ENCODE results near the gene TSHZ2.

TSHZ2 gene

DNA sequence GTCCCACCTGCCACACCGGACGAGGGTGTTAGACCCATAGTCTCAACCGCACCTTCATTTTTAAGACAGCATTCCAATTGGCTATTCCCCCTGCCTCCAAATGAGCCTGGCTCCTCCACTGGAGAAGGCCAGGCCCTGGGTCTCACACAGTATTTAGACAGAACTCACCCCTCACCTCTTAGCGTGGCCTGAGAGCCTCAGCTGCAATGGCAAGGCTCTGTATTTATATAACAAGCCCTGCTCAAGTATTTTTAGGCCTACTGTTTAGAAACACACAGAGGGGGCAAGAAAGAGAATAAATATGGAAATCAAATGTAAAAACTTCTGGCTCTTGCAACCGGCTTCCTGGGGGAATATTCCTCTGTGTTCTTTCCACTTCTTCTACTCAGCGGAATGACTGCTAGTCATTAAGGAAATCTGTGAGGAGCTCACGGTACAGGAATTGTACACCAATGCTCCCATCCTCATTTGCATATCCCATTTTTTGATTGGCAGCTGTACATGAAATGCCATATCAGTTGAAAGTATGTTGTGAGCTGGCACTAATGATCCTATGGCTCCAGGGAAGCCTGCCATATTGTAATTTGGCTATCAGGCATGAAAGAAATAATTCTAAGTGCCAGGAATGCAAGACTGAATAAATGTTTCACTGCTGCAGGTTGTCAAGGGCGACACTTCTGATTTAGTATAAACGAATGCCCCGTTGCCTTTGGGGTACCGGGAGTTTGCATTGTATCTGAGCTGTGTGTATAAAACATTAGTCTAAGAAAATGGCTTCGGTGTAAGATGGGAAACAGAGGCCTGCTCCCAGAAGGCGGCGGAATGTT is 414.0 kb downstream of the TSHZ2 start:
- Histone ChIP-seq H3K36me3 (ENCODE audit: control insufficient read depth in 4 of 4, insufficient read depth in 4 of 4, low read length in 3 of 4) (no peaks in the 10 kb centered on the region), H3K4me3 (ENCODE audit: control insufficient read depth in 1 of 7, extremely low read depth in 1 of 7, insufficient read depth in 4 of 7, low read depth in 2 of 7, low read length in 6 of 7) (no peak overlapping the region), H3K4me1 (ENCODE audit: control extremely low read depth in 1 of 4, control insufficient read depth in 4 of 4, insufficient read depth in 4 of 4, low read length in 3 of 4) (no peaks in the 10 kb centered on the region), H3K9me3 (ENCODE audit: control extremely low read depth in 1 of 5, control insufficient read depth in 4 of 5, insufficient read depth in 2 of 5, low read depth in 1 of 5, low read length in 4 of 5) (no peaks in the 10 kb centered on the region), H3K27me3 (replicated peaks in 2 of 5; ENCODE audit: control insufficient read depth in 4 of 5, insufficient read depth in 5 of 5, low read length in 4 of 5) (no peaks in the 10 kb centered on the region), H3K27ac (ENCODE audit: insufficient read depth in 1 of 2, low read depth in 1 of 2, low read length in 2 of 2, poor library complexity in 1 of 2, severe bottlenecking in 2 of 2) (no peak overlapping the region)
- POLR2A ChIA-PET, result no interaction called here
- WGBS (ENCODE audit: insufficient coverage), result 95% methylated on average over 12 of the region's 14 CpGs
- DNase-seq, result no peak
- CTCF ChIA-PET, result no interaction called here

GRCh38 chr20:53387983-53388675 is 416.0 kb downstream of the TSHZ2 start:
- H3K4me3 ChIP-seq (ENCODE audit: control insufficient read depth in 1 of 7, extremely low read depth in 1 of 7, insufficient read depth in 4 of 7, low read depth in 2 of 7, low read length in 6 of 7), result no peak overlapping the region
- ChIA-PET CTCF (no interaction called here), POLR2A (no interaction called here)
- DNase-seq, result no peak
- 86% methylated on average over 3 of the region's 8 CpGs for WGBS (ENCODE audit: insufficient coverage)
- no peak overlapping the region for H3K27ac ChIP-seq (ENCODE audit: insufficient read depth in 1 of 2, low read depth in 1 of 2, low read length in 2 of 2, poor library complexity in 1 of 2, severe bottlenecking in 2 of 2)
- H3K4me1 ChIP-seq (ENCODE audit: control extremely low read depth in 1 of 4, control insufficient read depth in 4 of 4, insufficient read depth in 4 of 4, low read length in 3 of 4), result no peaks in the 10 kb centered on the region
- H3K27me3 ChIP-seq (replicated peaks in 2 of 5; ENCODE audit: control insufficient read depth in 4 of 5, insufficient read depth in 5 of 5, low read length in 4 of 5), result no peaks in the 10 kb centered on the region
- H3K9me3 ChIP-seq (ENCODE audit: control extremely low read depth in 1 of 5, control insufficient read depth in 4 of 5, insufficient read depth in 2 of 5, low read depth in 1 of 5, low read length in 4 of 5), result no peaks in the 10 kb centered on the region
- no peaks in the 10 kb centered on the region for H3K36me3 ChIP-seq (ENCODE audit: control insufficient read depth in 4 of 4, insufficient read depth in 4 of 4, low read length in 3 of 4)

DNA sequence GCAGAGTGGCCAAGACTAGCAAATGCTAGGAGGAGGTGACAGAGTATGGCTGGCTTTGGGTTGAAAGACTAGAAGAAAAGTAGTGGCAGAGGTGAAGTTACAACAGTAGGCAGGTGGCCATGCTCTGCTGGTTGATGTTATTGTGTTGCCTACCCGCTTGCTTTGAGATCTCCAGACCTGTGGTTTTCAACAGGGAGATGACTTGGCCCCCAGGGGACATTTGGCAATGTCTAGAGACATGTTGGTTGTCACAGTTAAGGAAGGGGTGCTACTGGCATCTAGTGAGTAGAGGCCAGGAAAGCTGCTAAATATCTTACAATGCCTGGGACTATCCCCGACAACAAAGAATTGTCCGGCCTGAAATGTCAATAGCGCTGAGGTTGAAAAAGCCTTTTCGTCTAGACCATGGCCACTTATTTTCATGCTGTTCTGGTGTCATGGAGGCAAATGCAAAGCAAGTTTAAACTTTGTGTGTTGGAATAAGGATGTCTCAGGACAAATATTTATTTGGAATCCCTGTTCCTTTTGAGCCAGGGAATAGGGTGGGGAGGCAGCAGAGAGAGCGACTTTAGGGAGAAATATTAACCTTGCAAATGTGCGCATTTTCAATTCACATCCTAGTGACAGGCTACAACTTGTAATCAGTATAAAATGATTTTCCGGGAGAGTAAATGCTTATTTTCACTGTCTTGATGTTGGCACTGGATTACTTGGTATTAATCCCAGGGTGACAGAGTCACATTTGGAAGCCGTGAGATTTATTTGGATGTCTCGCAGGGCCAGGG is 417.6 kb downstream of the TSHZ2 start:
- DNase-seq, result no peak
- Histone ChIP-seq H3K27me3 (replicated peaks in 2 of 5; ENCODE audit: control insufficient read depth in 4 of 5, insufficient read depth in 5 of 5, low read length in 4 of 5) (peaks cover 0 to 2% (median 0%) of the 10 kb centered on the region in 5 experiments), H3K27ac (ENCODE audit: insufficient read depth in 1 of 2, low read depth in 1 of 2, low read length in 2 of 2, poor library complexity in 1 of 2, severe bottlenecking in 2 of 2) (no peak overlapping the region), H3K9me3 (ENCODE audit: control extremely low read depth in 1 of 5, control insufficient read depth in 4 of 5, insufficient read depth in 2 of 5, low read depth in 1 of 5, low read length in 4 of 5) (no peaks in the 10 kb centered on the region), H3K4me3 (ENCODE audit: control insufficient read depth in 1 of 7, extremely low read depth in 1 of 7, insufficient read depth in 4 of 7, low read depth in 2 of 7, low read length in 6 of 7) (no peak overlapping the region), H3K36me3 (ENCODE audit: control insufficient read depth in 4 of 4, insufficient read depth in 4 of 4, low read length in 3 of 4) (no peaks in the 10 kb centered on the region), H3K4me1 (ENCODE audit: control extremely low read depth in 1 of 4, control insufficient read depth in 4 of 4, insufficient read depth in 4 of 4, low read length in 3 of 4) (no peaks in the 10 kb centered on the region)
- CTCF ChIA-PET, result no interaction called here
- POLR2A ChIA-PET, result no interaction called here
- 100% methylated on average over 5 of the region's 10 CpGs for WGBS (ENCODE audit: insufficient coverage)

DNA sequence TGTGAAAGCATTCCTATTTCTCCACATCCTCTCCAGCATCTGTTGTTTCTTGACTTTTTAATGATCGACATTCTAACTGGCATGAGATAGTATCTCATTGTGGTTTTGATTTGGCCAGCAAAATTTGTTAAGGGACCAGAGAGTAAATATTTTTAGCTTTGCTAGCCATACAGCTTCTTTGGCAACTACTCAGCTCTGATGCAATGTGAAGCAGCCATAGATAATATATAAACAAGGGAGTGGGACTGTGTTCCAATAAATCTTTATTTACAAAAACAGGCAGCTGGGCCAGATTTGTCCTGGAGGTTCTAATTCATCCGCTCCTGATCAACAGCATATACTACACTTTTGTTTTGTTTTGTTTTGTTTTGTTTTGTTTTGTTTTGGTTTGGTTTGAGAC is 418.6 kb downstream of the TSHZ2 start:
- POLR2A ChIA-PET, result no interaction called here
- no peak overlapping the region for H3K27ac ChIP-seq (ENCODE audit: insufficient read depth in 1 of 2, low read depth in 1 of 2, low read length in 2 of 2, poor library complexity in 1 of 2, severe bottlenecking in 2 of 2)
- WGBS (ENCODE audit: insufficient coverage), result no CpG with 5 or more reads among the region's 2 CpGs
- no peak overlapping the region for H3K4me3 ChIP-seq (ENCODE audit: control insufficient read depth in 1 of 7, extremely low read depth in 1 of 7, insufficient read depth in 4 of 7, low read depth in 2 of 7, low read length in 6 of 7)
- H3K9me3 ChIP-seq (ENCODE audit: control extremely low read depth in 1 of 5, control insufficient read depth in 4 of 5, insufficient read depth in 2 of 5, low read depth in 1 of 5, low read length in 4 of 5), result no peaks in the 10 kb centered on the region
- CTCF ChIA-PET, result no interaction called here
- H3K36me3 ChIP-seq (ENCODE audit: control insufficient read depth in 4 of 4, insufficient read depth in 4 of 4, low read length in 3 of 4), result no peaks in the 10 kb centered on the region
- H3K27me3 ChIP-seq (replicated peaks in 2 of 5; ENCODE audit: control insufficient read depth in 4 of 5, insufficient read depth in 5 of 5, low read length in 4 of 5), result peaks cover 0 to 2% (median 0%) of the 10 kb centered on the region in 5 experiments
- no peak for DNase-seq
- H3K4me1 ChIP-seq (ENCODE audit: control extremely low read depth in 1 of 4, control insufficient read depth in 4 of 4, insufficient read depth in 4 of 4, low read length in 3 of 4), result no peaks in the 10 kb centered on the region

DNA sequence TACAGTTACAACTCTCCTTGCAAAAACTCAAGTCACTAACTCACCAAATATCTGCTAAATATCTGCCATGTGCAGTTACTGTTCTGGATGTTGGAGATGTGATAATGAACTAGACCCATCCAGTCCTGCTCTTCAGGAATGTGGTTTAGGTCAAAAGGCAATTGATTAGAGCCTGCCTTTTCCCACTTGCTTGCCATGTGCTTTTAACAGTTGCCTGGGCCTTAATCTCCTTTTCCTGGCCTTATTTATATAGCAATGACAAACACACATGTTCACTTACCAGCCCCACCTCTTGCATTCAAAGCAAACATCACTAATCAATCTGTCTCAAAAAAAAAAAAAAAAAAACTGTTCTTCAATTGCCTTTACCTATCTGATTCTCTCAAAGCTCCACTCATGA is 422.3 kb downstream of the TSHZ2 start:
- H3K27ac ChIP-seq (ENCODE audit: insufficient read depth in 1 of 2, low read depth in 1 of 2, low read length in 2 of 2, poor library complexity in 1 of 2, severe bottlenecking in 2 of 2), result no peak overlapping the region
- H3K4me3 ChIP-seq (ENCODE audit: control insufficient read depth in 1 of 7, extremely low read depth in 1 of 7, insufficient read depth in 4 of 7, low read depth in 2 of 7, low read length in 6 of 7), result no peak overlapping the region
- POLR2A ChIA-PET, result no interaction called here
- CTCF ChIA-PET, result no interaction called here
- H3K9me3 ChIP-seq (ENCODE audit: control extremely low read depth in 1 of 5, control insufficient read depth in 4 of 5, insufficient read depth in 2 of 5, low read depth in 1 of 5, low read length in 4 of 5), result no peaks in the 10 kb centered on the region
- no peaks in the 10 kb centered on the region for H3K36me3 ChIP-seq (ENCODE audit: control insufficient read depth in 4 of 4, insufficient read depth in 4 of 4, low read length in 3 of 4)
- H3K4me1 ChIP-seq (ENCODE audit: control extremely low read depth in 1 of 4, control insufficient read depth in 4 of 4, insufficient read depth in 4 of 4, low read length in 3 of 4), result no peaks in the 10 kb centered on the region
- DNase-seq, result no peak
- H3K27me3 ChIP-seq (replicated peaks in 2 of 5; ENCODE audit: control insufficient read depth in 4 of 5, insufficient read depth in 5 of 5, low read length in 4 of 5), result peaks cover 0 to 2% (median 0%) of the 10 kb centered on the region in 5 experiments

DNA sequence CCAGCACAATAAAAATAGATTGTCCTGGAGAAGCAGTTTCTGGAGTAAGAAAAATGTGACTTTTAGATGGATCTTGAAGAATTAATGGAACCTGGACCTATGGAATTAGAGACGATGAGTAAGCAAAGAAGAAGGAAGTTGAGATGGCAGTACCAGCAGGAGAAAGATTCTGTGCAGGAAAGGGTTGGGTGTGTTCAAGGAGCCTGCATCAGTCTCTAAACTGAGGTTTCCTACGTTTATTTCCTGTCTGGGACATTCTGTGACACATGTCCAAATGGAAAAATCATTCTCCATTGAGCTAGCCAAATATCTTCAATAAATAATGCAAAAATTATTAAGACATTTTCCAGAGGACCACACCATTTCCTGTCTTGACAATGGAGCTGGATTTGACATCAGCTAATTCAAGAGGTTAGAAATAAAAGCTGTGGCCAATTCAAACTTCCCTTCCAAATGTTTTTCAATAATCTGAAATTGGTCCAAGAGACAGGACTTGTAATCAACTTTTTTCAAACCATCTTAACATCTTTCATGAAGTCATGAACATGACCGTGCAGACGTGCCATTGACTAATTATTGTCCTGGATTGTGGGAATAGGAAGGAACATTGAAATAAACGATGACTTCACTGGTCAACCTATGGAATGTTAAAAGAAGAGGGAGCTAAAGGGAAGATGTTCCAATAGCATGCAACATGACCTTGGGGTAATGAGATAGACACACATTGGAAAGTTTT is 423.2 kb downstream of the TSHZ2 start:
- DNase-seq, result no peak
- 69% methylated on average over 4 of the region's 5 CpGs for WGBS (ENCODE audit: insufficient coverage)
- CTCF ChIA-PET, result no interaction called here

More for the DNA sequence above, 423.2 kb downstream of the TSHZ2 start:
- no peaks in the 10 kb centered on the region for H3K4me1 ChIP-seq (ENCODE audit: control extremely low read depth in 1 of 4, control insufficient read depth in 4 of 4, insufficient read depth in 4 of 4, low read length in 3 of 4)
- no peaks in the 10 kb centered on the region for H3K9me3 ChIP-seq (ENCODE audit: control extremely low read depth in 1 of 5, control insufficient read depth in 4 of 5, insufficient read depth in 2 of 5, low read depth in 1 of 5, low read length in 4 of 5)
- H3K27ac ChIP-seq (ENCODE audit: insufficient read depth in 1 of 2, low read depth in 1 of 2, low read length in 2 of 2, poor library complexity in 1 of 2, severe bottlenecking in 2 of 2), result no peak overlapping the region
- H3K4me3 ChIP-seq (ENCODE audit: control insufficient read depth in 1 of 7, extremely low read depth in 1 of 7, insufficient read depth in 4 of 7, low read depth in 2 of 7, low read length in 6 of 7), result no peak overlapping the region
- POLR2A ChIA-PET, result no interaction called here
- H3K36me3 ChIP-seq (ENCODE audit: control insufficient read depth in 4 of 4, insufficient read depth in 4 of 4, low read length in 3 of 4), result no peaks in the 10 kb centered on the region
- peaks cover 0 to 2% (median 0%) of the 10 kb centered on the region in 5 experiments for H3K27me3 ChIP-seq (replicated peaks in 2 of 5; ENCODE audit: control insufficient read depth in 4 of 5, insufficient read depth in 5 of 5, low read length in 4 of 5)
